HCT116 (cell line): ENCODE results near the gene ALDOA. TPM values are rescaled to one million over a fixed set of nuclear protein-coding genes. Genes with fewer than 3 reads are reported as not detected.

Experiments used
- ATAC-seq: fragments of 200-7000 bp; cut with Tn5 transposase; 2 replicates; pipeline ENCODE4 v1.9.1; 2020; ENCODE audit warnings: mild to moderate bottlenecking, moderate library complexity
- BruUV-seq: library from RNA; stranded (reverse); fragments of 400-500 nt; replicated peaks from 2 replicates; lab custom pipeline; 2021; lab: Mats Ljungman, UMichigan
- CTCF ChIA-PET: fragments of 300-600 bp; sonication (Branson Sonifier 250); formaldehyde crosslinking; loops from one replicate; lab custom pipeline; 2021; ENCODE audit warnings: antibody characterized with exemption; lab: Charles Lee
- POLR2A ChIA-PET: fragments of 300-600, 350-600 bp; sonication (Branson Sonifier 250); formaldehyde crosslinking; loops from one replicate; lab custom pipeline; 2021; ENCODE audit warnings: antibody characterized with exemption; lab: Charles Lee
- RAD21 ChIA-PET, 2 experiments: fragments of 300-600 bp; sonication (Branson Sonifier 250); formaldehyde crosslinking; loops; one replicate each; lab custom pipeline; 2023; ENCODE audit warnings: low total read pairs in 2 of 2; ENCODE audit not compliant: uncharacterized antibody in 2 of 2, unreplicated experiment in 2 of 2, low non-redundant PET in 1 of 2; lab: Charles Lee
- DNase-seq: peaks from one replicate; pipeline ENCODE4 v3.0.0-alpha.2; 2010; ENCODE audit warnings: low read depth, low spot score
- H2AFZ ChIP-seq: fragments of 200-600 bp; shearing (Covaris generic), sonication (generic); 2 replicates; pipeline ENCODE4 v1.6.1; 2017; ENCODE audit warnings: low read depth, mixed run types, mixed read lengths, antibody characterized with exemption, low read length; ENCODE audit not compliant: poor library complexity, severe bottlenecking
- H3K27ac ChIP-seq: 2 replicates; pipeline ENCODE4 v1.5.1; 2012; ENCODE audit warnings: low read depth, low read length
- H3K27me3 ChIP-seq: fragments of 200-600 bp; sonication (generic); 2 replicates; pipeline ENCODE4 v1.6.1; 2016; ENCODE audit warnings: mixed run types, low read length, mixed read lengths; ENCODE audit not compliant: insufficient read depth
- H3K36me3 ChIP-seq, 2 experiments: fragments of 200-500 bp in 1 of 2; fragments of 200-600 bp in 1 of 2; sonication (Bioruptor generic) in 1 of 2; sonication (generic) in 1 of 2; 2 replicates each; pipeline versions ENCODE4 v1.5.1 to v1.6.1; 2014 to 2016; ENCODE audit warnings: low read length in 2 of 2, inconsistent platforms in 1 of 2, mixed read lengths in 1 of 2, mixed run types in 1 of 2; ENCODE audit not compliant: insufficient read depth in 2 of 2, control insufficient read depth in 1 of 2
- H3K4me1 ChIP-seq, 2 experiments: fragments of 200-600 bp in 1 of 2; sonication (generic) in 1 of 2; 2 replicates each; pipeline versions ENCODE4 v1.5.1 to v1.6.1; 2012 to 2017; ENCODE audit warnings: low read length in 2 of 2, inconsistent platforms in 1 of 2, mild to moderate bottlenecking in 1 of 2, mixed read lengths in 1 of 2, mixed run types in 1 of 2, moderate library complexity in 1 of 2; ENCODE audit not compliant: insufficient read depth in 2 of 2, control insufficient read depth in 1 of 2
- H3K4me2 ChIP-seq: fragments of 200-600 bp; sonication (generic); 2 replicates; pipeline ENCODE4 v1.6.1; 2017; ENCODE audit warnings: mixed run types, low read length, mixed read lengths
- H3K4me3 ChIP-seq, 2 experiments: fragments of 200-600 bp in 1 of 2; sonication (generic) in 1 of 2; replicated peaks in 1 of 2; 2 replicates each; pipeline ENCODE4 v1.5.1; 2011 to 2016; ENCODE audit warnings: low read length in 2 of 2, control low read depth in 1 of 2, low read depth in 1 of 2, mild to moderate bottlenecking in 1 of 2, mixed read lengths in 1 of 2, mixed run types in 1 of 2
- H3K79me2 ChIP-seq: fragments of 200-600 bp; sonication (generic); 2 replicates; pipeline ENCODE4 v1.6.1; 2017; ENCODE audit warnings: mild to moderate bottlenecking, mixed run types, low read length, moderate library complexity, mixed read lengths; ENCODE audit not compliant: insufficient read depth
- H3K9ac ChIP-seq: fragments of 200-600 bp; sonication (generic); 2 replicates; pipeline ENCODE4 v1.6.1; 2016; ENCODE audit warnings: low read length, mixed read lengths
- H3K9me2 ChIP-seq: fragments of 200-600 bp; sonication (generic), shearing (Covaris generic); 2 replicates; pipeline ENCODE4 v1.6.1; 2017; ENCODE audit warnings: mixed run types, mild to moderate bottlenecking, moderate library complexity; ENCODE audit not compliant: insufficient read depth
- H3K9me3 ChIP-seq, 2 experiments: fragments of 200-500 bp in 1 of 2; fragments of 200-600 bp in 1 of 2; sonication (Bioruptor generic) in 1 of 2; sonication (generic) in 1 of 2; 2 replicates each; pipeline ENCODE4 v1.6.1; 2014 to 2017; ENCODE audit warnings: low read length in 2 of 2, mixed read lengths in 2 of 2, inconsistent platforms in 1 of 2, low read depth in 1 of 2, mild to moderate bottlenecking in 1 of 2, mixed run types in 1 of 2, moderate library complexity in 1 of 2; ENCODE audit not compliant: control insufficient read depth in 1 of 2, insufficient read depth in 1 of 2
- H4K20me1 ChIP-seq: fragments of 200-600 bp; sonication (generic), shearing (Covaris generic); 2 replicates; pipeline ENCODE4 v1.6.1; 2017; ENCODE audit warnings: mixed run types, mild to moderate bottlenecking, moderate library complexity; ENCODE audit not compliant: insufficient read depth
- CBX3 ChIP-seq: IDR thresholded peaks from 2 replicates; pipeline ENCODE4 v1.6.1; 2012; ENCODE audit warnings: low read depth
- CEBPB ChIP-seq: IDR thresholded peaks from 2 replicates; pipeline ENCODE4 v1.6.1; 2012; ENCODE audit warnings: low read depth
- CTCF ChIP-seq, 3 experiments: fragments of 200-600 bp in 1 of 3; sonication (generic) in 1 of 3; IDR thresholded peaks in 2 of 3; conservative IDR thresholded peaks in 1 of 3; 2 replicates each; pipeline ENCODE4 v1.5.1; 2012 to 2017; ENCODE audit warnings: low read depth in 2 of 3, low read length in 2 of 3, antibody characterized with exemption in 1 of 3, borderline replicate concordance in 1 of 3, control low read depth in 1 of 3, mild to moderate bottlenecking in 1 of 3, mixed read lengths in 1 of 3, mixed run types in 1 of 3, moderate library complexity in 1 of 3; ENCODE audit not compliant: insufficient read depth in 1 of 3
- EGR1 ChIP-seq: IDR thresholded peaks from 2 replicates; pipeline ENCODE4 v1.6.1; 2012; ENCODE audit warnings: low read depth
- ELF1 ChIP-seq: IDR thresholded peaks from 2 replicates; pipeline ENCODE4 v1.6.1; 2012; ENCODE audit warnings: low read depth, borderline replicate concordance
- EZH2 ChIP-seq: fragments of 200-600 bp; sonication (generic); IDR thresholded peaks from 2 replicates; pipeline ENCODE4 v1.6.1; 2017; ENCODE audit warnings: antibody characterized with exemption, mixed run types
- FOSL1 ChIP-seq: IDR thresholded peaks from 2 replicates; pipeline ENCODE4 v1.6.1; 2012; ENCODE audit warnings: low read depth
- JUND ChIP-seq: IDR thresholded peaks from 2 replicates; pipeline ENCODE4 v1.6.1; 2012
- MAX ChIP-seq: IDR thresholded peaks from 2 replicates; pipeline ENCODE4 v1.6.1; 2012
- POLR2A ChIP-seq: IDR thresholded peaks from 2 replicates; pipeline ENCODE4 v1.7.0; 2011; ENCODE audit warnings: borderline replicate concordance; ENCODE audit not compliant: insufficient read depth, insufficient read length; ENCODE audit errors: extremely low read depth
- POLR2AphosphoS5 ChIP-seq: IDR thresholded peaks from 2 replicates; pipeline ENCODE4 v1.6.1; 2011; ENCODE audit warnings: mild to moderate bottlenecking, low read depth, low read length, moderate library complexity
- RAD21 ChIP-seq: IDR thresholded peaks from 2 replicates; pipeline ENCODE4 v1.6.1; 2012; ENCODE audit warnings: low read depth, mild to moderate bottlenecking
- TCF7L2 ChIP-seq: IDR thresholded peaks from 2 replicates; pipeline ENCODE4 v1.7.0; 2011; ENCODE audit warnings: borderline replicate concordance, inconsistent platforms; ENCODE audit not compliant: insufficient read depth, insufficient read length; ENCODE audit errors: extremely low read depth
- YY1 ChIP-seq: IDR thresholded peaks from 2 replicates; pipeline ENCODE4 v1.6.1; 2011; ENCODE audit warnings: low read length, low read depth, moderate library complexity, mild to moderate bottlenecking; ENCODE audit not compliant: insufficient replicate concordance; ENCODE audit errors: extremely low read depth
- ZBTB33 ChIP-seq: IDR thresholded peaks from 2 replicates; pipeline ENCODE4 v1.6.1; 2011; ENCODE audit warnings: mild to moderate bottlenecking, low read length, moderate library complexity; ENCODE audit not compliant: insufficient replicate concordance; ENCODE audit errors: extremely low read depth
- ZFX ChIP-seq: fragments of 450-650 bp; IDR thresholded peaks from 2 replicates; pipeline ENCODE4 v1.6.1; 2017
- ZNF274 ChIP-seq: fragments of 200-500 bp; sonication (Bioruptor generic); IDR thresholded peaks from 2 replicates; pipeline ENCODE4 v1.6.1; 2014; ENCODE audit warnings: mild to moderate bottlenecking, low read depth, low read length, inconsistent platforms
- intact Hi-C: fragments of 100-400 bp; cut with micrococcal nuclease; formaldehyde crosslinking; loops from 2 replicates; pipeline ENCODE4 v1.10.0; 2022
- total RNA-seq: library from RNA; stranded (reverse); gene quantifications from one replicate; pipeline ENCODE4 v1.2.1, GENCODE V29; 2021; ENCODE audit not compliant: unreplicated experiment

The ALDOA gene
- total RNA-seq, 1 experiment from 2014 or later, result 2,423 TPM

GRCh38 chr16:30092373-30093010 is 26.9 kb downstream of the ALDOA start:
- H3K27ac ChIP-seq, result peak overlapping the region; percentile 77
- DNase-seq, result peak; percentile 56
- H3K4me1 ChIP-seq, result peaks cover 14 to 62% of the 10 kb centered on the region in 2 experiments
- peak overlapping the region; percentile 71 for H2AFZ ChIP-seq
- RAD21 ChIA-PET, result no interaction called here
- H3K4me3 ChIP-seq, result peak overlapping the region; percentile 62 to 68
- intact Hi-C loops, result loop anchor here (5.0 kb wide), 1 partner anchor 315 kb away; the partner anchor contains the start of gene ZNF771
- H3K27me3 ChIP-seq, result no peaks in the 10 kb centered on the region
- peak; percentile 37; the same call in 1 of the 2 replicates for TF ChIP-seq POLR2AphosphoS5
- peak; percentile 95 for TF ChIP-seq MAX
- no peak for TF ChIP-seq JUND
- no peak for TF ChIP-seq ELF1
- TF ChIP-seq CTCF (IDR thresholded peaks at IDR 0.05 in 2 of 3, conservative IDR thresholded peaks at IDR 0.05 in 1 of 3; ENCODE audit: borderline replicate concordance in 1 of 3, insufficient read depth in 1 of 3, low read depth in 2 of 3, low read length in 2 of 3), result peak; percentile 79 to 92 (median 92)
- no peak for TF ChIP-seq FOSL1
- TF ChIP-seq YY1, result peak; percentile 52
- TF ChIP-seq POLR2A, result no peak
- no peak for TF ChIP-seq EZH2
- peak; percentile 63 for TF ChIP-seq RAD21
- TF ChIP-seq CBX3, result peak; percentile 84; the same call in 1 of the 2 replicates
- no peak for TF ChIP-seq ZBTB33
- TF ChIP-seq EGR1, result no peak; the same call in 1 of the 2 replicates
- TF ChIP-seq ZNF274, result no peak
- TF ChIP-seq TCF7L2, result peak; percentile 86
- no peak for TF ChIP-seq CEBPB
- TF ChIP-seq ZFX, result no peak
- CTCF ChIA-PET, result interaction anchor here (0.6 to 6.3 kb wide), 23 partner anchors 10 to 601 kb away, joined by 3 to 48 read pairs (median 4); partner anchors contain the start of genes ALDOA, DCTPP1, PRR14 and ZNF771
- no peaks in the 10 kb centered on the region for H3K9me2 ChIP-seq
- H3K79me2 ChIP-seq, result no peaks in the 10 kb centered on the region
- H3K4me2 ChIP-seq, result peak overlapping the region; percentile 96
- no peaks in the 10 kb centered on the region for H3K36me3 ChIP-seq
- POLR2A ChIA-PET, result interaction anchor here (0.7 to 1.5 kb wide), 4 partner anchors 16 to 602 kb away, joined by 3 to 4 read pairs (median 3); partner anchors contain the start of gene PRR14
- H4K20me1 ChIP-seq, result no peaks in the 10 kb centered on the region
- peak; percentile 59 for ATAC-seq
- H3K9me3 ChIP-seq, result peaks cover under 1 to 12% of the 10 kb centered on the region in 2 experiments; a peak in 2 of 4 replicates
- BruUV-seq, result TSS peak; percentile 40
- H3K9ac ChIP-seq, result peak overlapping the region; percentile 77
